SIG-M5 treated with dmso at 0.1 percent for 504 hours (cell line): ENCODE results near the gene SHMT1.
"Not testable (repeated sequence)": the region's sequence is repeated elsewhere in the genome, so short reads cannot be mapped to it uniquely, and the experiment has no call there.

ENCODE experiments used
- DNase-seq: peaks from one replicate; lab custom pipeline; 2025; ENCODE audit not compliant: unreplicated experiment; lab: John Stamatoyannopoulos, UW

SHMT1 gene

DNA sequence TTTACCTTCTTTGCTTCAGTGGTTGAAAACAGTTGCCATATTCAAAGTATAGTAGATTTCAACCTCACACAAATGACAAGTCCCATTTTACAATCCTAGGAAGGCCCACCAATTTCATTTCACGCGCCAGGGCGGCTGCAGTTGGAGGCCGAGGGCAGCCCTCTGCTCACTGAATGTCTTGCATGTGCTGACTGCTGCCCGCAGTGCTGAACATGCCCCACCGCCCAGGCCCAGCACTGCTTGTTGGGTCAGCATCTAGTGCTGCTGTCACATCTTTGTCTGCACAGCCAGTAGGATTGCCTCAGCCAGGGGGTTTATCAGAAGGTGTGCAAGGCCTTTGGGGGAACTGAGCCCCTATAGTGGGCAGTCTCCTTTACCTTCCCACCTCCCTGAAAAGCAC, 36.8 kb downstream of the SHMT1 start:
- no peak for DNase-seq

DNA sequence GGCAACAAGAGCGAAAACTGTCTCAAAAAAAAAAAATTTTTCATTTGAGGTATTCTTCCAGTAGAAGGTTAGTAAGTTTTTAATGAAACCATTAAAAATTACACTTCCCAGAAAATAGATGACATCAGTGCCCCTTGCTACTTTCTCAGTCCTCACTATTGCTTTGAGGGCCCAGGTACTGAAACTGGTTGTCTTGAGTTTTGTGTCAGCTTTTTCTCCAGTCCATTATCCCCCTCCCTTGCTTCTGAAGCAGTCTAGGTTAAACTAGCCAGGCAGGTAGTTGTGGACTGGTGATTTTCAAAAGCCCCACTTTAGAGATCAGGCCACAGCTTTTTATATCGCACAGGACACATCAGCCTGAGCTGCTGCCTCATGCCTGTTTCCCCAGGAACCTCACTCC, 37.3 kb downstream of the SHMT1 start:
- DNase-seq = no peak

DNA sequence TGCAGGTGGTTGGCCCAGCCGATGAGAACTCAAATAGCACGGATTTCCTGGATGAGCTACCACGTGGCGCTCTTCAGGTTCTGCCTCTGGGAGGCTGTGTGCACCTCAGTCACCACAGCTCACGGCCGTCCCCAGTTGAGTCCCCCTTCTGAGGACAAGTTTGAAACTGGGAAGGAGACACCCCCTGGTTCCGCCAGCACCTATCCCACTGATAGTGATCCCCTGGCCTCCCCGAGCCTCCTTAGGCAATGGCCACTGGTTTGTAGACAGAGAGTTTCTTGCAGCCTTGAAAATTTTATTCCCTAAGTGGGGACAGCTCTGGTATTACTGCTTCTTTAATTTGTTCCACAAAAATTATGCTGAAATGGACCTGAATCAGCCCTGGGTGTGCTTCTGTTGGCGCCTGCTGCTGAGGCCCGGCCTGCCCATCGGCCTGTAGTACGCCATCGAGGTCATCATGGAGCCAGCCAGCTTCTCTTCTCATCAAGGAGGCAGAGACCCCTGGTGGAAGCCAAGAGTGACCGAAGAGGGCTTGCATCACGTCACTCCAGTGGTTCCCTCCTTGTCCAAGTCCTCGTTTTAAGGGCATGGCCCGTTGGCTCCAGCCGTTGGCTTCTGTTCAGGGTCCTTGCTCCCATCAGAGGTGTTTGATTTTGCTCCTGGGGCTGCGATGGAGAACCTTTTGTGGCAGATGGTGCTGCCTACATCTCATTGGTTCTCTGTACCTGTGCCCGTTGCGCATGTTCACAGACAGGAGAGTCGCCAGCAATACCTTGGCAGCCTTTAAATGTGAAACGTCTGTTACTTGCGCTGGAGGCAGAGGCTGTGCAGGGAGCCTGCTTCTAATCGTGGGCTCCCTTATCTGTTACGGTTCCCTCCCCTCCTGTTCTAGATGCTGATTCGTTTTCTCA, 39.0 kb downstream of the SHMT1 start:
- DNase-seq = no peak

DNA sequence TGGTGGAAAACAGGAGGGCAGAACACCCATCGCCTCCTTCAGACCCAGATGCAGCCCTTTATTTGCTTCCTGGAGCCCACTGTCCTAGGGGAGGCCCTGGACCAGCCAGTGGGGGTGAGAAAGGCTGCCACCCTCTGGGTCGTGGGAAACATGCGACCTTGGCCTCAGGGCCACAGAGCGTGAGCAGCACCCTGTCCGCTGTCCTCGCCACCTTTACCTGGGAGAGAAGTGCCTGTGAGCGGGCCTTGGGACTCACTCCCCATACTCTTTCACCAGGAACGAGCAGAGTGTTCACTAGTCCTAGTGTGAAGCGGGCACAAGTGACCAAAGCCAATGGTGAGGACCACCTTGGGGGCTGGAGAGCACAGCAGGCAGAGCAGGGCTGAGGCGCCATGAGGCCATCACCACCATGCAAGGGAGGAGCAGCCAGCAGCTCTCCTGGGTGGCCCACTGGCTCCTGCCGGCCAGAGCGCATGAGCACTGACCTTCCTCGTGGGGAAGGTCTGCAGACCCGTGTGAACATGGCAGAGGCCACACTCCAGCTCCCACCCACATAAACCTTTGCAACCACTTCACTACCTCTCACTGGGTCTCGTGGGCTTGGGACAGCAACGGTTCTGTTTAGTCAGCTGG, 39.7 kb downstream of the SHMT1 start:
- DNase-seq = no peak

GRCh38 chr17:18323007-18323406, 40.3 kb downstream of the SHMT1 start:
- peak; percentile 13 for DNase-seq

DNA sequence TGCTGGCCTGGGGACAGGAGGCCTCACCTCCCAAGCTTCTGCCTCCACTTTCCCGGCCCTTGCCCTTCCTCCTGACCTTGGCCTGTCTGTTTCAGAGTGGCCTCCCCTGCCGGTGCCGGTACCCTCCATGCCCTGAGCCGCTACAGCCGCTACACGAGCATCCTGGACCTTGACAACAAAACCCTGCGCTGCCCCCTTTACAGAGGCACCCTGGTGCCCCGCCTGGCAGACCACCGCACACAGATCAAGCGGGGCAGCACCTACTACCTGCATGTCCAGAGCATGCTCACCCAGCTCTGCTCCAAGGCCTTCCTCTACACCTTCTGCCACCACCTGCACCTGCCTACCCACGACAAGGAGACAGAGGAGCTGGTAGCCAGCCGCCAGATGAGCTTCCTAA, 40.8 kb downstream of the SHMT1 start:
- no peak for DNase-seq

- DNase-seq = no peak
Observed at GRCh38 chr17:18321309-18321708, 42.0 kb downstream of the SHMT1 start.

DNA sequence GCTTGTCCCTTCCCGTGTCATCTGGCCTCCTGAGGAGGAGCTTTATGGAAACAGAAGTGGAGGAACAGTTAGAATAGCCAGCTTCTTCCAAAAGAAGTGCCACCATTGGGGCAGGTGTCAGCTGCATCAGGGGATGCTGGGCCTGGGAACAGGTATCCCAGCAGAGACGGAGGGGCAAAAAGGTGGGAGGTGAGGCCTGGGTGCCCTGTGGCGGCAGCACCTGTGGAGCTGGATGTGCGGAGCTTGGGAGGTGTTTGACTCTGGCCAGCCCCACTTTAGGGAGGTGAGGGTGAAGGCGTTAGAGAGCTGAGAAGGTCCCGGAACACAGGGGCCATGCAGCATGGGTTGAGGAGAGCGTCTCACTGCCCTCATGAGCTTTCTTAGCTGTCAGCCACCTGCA, 43.0 kb downstream of the SHMT1 start:
- DNase-seq = no peak

- peak; percentile 67 for DNase-seq
Observed at GRCh38 chr17:18319604-18320256, 43.6 kb downstream of the SHMT1 start.

DNA sequence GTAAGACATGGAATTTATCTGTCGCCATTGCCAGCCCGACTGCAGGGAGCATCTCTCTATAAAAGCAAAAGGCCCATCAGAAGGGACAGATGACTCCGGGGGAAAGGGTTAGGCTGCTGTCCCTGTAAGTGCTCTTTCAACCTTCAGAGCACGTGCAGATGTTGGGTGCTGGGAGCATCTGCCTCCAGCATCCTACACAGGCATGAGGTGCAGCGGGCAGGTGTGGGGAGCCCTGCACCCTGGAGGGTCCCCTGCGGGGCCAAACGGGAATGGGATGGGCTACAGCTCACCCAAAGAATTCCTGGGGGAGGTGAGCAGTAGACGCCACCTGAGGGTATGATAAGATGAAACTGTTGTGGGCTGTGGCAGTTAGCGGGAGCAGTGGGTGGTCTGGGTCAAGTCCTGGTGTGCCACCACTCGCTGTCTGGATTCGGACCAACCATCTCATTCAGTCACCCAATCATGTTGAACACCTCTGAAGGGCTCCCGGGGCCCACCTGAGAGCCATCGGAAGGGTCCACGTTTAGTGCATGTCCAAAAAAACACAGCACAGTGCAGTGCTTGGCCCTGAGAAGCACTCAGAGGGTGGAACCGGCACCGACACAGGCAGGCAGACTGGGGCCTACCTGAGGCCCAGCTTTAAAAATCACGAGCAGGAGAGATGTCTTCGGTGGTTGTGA, 44.4 kb downstream of the SHMT1 start:
- DNase-seq = no peak

DNA sequence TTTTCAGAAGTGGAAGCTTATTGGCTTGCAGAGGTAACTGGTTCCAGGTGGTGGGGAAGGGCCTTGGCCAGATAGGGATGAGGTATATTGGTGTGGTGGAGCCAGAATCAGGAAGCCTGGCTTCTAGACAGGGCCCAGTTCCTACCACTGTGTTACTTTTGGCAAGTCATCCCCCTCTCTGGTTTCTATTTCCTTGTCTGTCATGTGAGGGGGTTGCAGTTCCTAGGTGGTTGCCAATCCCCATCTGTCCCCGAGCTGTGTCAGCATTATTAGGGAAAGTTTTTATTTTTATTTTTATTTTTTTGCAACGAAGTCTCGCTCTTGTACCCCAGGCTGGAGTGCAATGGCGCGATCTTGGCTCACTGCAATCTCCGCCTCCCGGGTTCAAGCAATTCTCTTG, 45.2 kb downstream of the SHMT1 start:
- DNase-seq = peak; percentile 27

DNA sequence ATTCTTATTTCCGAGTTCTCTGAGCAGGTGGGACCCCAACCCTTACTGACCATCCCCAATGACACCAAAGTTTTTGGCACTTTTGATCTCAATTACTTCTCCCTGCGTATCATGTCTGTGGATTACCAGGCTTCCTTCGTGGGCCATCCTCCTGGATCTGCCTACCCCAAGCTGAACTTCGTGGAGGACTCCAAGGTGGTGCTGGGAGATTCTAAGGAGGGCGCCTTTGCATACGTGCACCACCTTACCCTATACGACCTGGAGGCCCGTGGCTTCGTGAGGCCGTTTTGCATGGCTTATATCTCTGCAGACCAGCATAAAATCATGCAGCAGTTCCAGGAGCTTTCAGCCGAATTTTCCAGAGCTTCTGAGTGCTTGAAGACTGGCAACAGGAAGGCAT, 47.4 kb downstream of the SHMT1 start:
- no peak for DNase-seq

GRCh38 chr17:18315562-18315922, 47.8 kb downstream of the SHMT1 start:
- DNase-seq = peak; percentile 67

- DNase-seq = peak; percentile 98
Observed at GRCh38 chr17:18314731-18315561, 48.4 kb downstream of the SHMT1 start, which contains the start of the genes SMCR8 and TOP3A. SMCR8 (plus strand) TSS chr17:18315293; CDS start chr17:18315790, 497 bp downstream. TOP3A (minus strand) TSS chr17:18314994; CDS start chr17:18314778, 216 bp downstream.

- DNase-seq = no peak
Observed at GRCh38 chr17:18314059-18314730, 49.2 kb downstream of the SHMT1 start.

GRCh38 chr17:18309202-18309601, 54.1 kb downstream of the SHMT1 start:
- DNase-seq = no peak

DNA sequence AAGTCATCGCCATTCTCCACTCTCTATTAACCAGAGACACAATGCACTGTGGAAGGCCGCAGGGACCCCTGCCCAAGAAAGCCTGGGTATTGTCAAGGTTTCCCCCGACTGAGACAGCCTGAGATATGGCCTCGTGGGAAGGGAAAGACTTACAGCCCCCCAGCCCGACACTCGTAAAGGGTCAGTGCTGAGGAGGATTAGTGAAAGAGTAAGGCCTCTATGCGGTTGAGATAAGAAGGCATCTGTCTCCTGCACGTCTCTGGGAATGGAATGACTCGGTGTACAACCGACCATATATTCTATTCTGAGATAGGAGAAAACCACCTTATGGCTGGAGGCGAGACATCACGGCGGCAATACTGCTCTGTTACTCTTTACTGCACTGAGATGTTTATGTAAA, 60.1 kb downstream of the SHMT1 start:
- not testable (repeated sequence) for DNase-seq

GRCh38 chr17:18300725-18301480, 62.4 kb downstream of the SHMT1 start:
- DNase-seq = no peak

- DNase-seq = not testable (repeated sequence)
Observed at GRCh38 chr17:18298061-18298460, 65.3 kb downstream of the SHMT1 start.
